Panc1 (cell line): Measurements from ENCODE around the gene KRTAP4-6.
"Not testable (repeated sequence)": the region's sequence is repeated elsewhere in the genome, so short reads cannot be mapped to it uniquely, and the experiment has no call there.

Experiments
- SIN3A ChIP-seq: IDR thresholded peaks from 2 replicates; pipeline ENCODE4 v1.6.1; 2012; ENCODE audit warnings: low read depth, mild to moderate bottlenecking, low read length, moderate library complexity, borderline replicate concordance; ENCODE audit not compliant: insufficient read depth
- TCF7L2 ChIP-seq: IDR thresholded peaks from 2 replicates; pipeline ENCODE4 v1.6.1; 2011; ENCODE audit warnings: mild to moderate bottlenecking, low read depth, low read length, inconsistent platforms
- TF ChIP-seq, protein P1 (sequence below): fragments of 450-650 bp; IDR thresholded peaks from 2 replicates; pipeline ENCODE4 v1.5.1; 2017; ENCODE audit warnings: mild to moderate bottlenecking

DNA sequence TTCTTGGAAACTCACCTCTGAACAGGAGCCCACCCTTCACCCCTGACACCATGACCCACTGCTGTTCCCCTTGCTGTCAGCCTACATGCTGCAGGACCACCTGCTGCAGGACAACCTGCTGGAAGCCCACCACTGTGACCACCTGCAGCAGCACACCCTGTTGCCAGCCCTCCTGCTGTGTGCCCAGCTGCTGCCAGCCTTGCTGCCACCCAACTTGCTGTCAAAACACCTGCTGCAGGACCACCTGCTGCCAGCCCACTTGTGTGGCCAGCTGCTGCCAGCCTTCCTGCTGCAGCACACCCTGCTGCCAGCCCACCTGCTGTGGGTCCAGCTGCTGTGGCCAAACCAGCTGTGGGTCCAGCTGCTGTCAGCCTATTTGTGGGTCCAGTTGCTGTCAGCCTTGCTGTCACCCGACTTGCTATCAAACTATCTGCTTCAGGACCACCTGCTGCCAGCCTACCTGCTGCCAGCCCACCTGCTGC lies 49.5 kb upstream of the KRTAP4-6 start, which contains the start of gene KRTAP9-1:
- TF ChIP-seq, protein P1, sequence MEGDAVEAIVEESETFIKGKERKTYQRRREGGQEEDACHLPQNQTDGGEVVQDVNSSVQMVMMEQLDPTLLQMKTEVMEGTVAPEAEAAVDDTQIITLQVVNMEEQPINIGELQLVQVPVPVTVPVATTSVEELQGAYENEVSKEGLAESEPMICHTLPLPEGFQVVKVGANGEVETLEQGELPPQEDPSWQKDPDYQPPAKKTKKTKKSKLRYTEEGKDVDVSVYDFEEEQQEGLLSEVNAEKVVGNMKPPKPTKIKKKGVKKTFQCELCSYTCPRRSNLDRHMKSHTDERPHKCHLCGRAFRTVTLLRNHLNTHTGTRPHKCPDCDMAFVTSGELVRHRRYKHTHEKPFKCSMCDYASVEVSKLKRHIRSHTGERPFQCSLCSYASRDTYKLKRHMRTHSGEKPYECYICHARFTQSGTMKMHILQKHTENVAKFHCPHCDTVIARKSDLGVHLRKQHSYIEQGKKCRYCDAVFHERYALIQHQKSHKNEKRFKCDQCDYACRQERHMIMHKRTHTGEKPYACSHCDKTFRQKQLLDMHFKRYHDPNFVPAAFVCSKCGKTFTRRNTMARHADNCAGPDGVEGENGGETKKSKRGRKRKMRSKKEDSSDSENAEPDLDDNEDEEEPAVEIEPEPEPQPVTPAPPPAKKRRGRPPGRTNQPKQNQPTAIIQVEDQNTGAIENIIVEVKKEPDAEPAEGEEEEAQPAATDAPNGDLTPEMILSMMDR = not testable (repeated sequence)
- not testable (repeated sequence) for TF ChIP-seq TCF7L2, SIN3A
